NCI-H526 treated with DMSO at 0.1 percent for 48 hours (cell line): ENCODE results near the gene RNF19B.

Experiments
- DNase-seq: peaks from one replicate; lab custom pipeline; 2025; lab: John Stamatoyannopoulos, UW

The RNF19B gene

DNA sequence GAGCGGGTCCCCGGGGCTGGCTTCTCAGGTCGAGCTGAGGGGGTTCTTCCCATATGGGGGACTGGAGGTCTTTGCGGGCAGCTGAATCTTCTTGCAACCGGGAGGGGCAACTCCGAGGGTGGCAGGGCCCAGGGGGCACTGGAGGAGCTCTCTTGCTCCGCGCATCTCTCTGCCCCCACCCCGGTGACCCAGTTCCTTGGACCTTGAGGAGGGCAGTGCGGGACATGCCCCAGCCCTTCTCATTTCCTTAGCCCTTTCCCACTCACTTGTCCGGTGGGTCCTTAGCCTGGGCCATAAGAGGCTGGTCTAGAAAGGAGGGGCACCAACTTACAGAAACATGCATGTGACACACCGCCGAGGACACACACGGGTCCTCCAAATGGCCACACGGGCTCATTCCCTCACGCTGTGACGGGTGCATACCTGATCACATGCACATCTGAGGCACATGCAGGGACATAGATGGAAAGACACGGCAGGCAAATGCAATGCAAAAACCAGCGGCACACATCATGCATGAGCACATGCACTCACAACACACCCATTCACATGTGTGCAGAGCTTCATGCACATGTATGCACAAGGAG, 77.7 kb downstream of the RNF19B start:
- no peak for DNase-seq
